Calu3 (cell line): ENCODE data around the gene ACTL6A. TPM values are rescaled to one million over a fixed set of nuclear protein-coding genes. Genes with fewer than 3 reads are reported as not detected.

Source experiments
- BruUV-seq: library from RNA; stranded (reverse); fragments of 400-500 nt; replicated peaks from 2 replicates; lab custom pipeline; 2021; lab: Mats Ljungman, UMichigan
- CTCF ChIA-PET: fragments of 300-600 bp; sonication (Branson Sonifier 250); formaldehyde crosslinking; loops from one replicate; lab custom pipeline; 2022; ENCODE audit warnings: antibody characterized with exemption; lab: Charles Lee
- DNase-seq: peaks from one replicate; pipeline ENCODE4 v3.0.0; 2022
- H3K27ac Mint-ChIP-seq: one replicate; pipeline ENCODE4 v1.8.0; 2022; ENCODE audit warnings: mixed read lengths; ENCODE audit not compliant: unreplicated experiment
- H3K27me3 Mint-ChIP-seq: one replicate; pipeline ENCODE4 v1.8.0; 2022; ENCODE audit warnings: mixed read lengths; ENCODE audit not compliant: unreplicated experiment
- H3K36me3 Mint-ChIP-seq: one replicate; pipeline ENCODE4 v1.8.0; 2022; ENCODE audit warnings: mild to moderate bottlenecking, moderate library complexity, mixed read lengths; ENCODE audit not compliant: insufficient read depth, unreplicated experiment
- H3K4me1 Mint-ChIP-seq: one replicate; pipeline ENCODE4 v1.8.0; 2022; ENCODE audit warnings: mild to moderate bottlenecking, low read depth, mixed read lengths; ENCODE audit not compliant: unreplicated experiment
- H3K4me3 Mint-ChIP-seq: one replicate; pipeline ENCODE4 v1.8.0; 2022; ENCODE audit warnings: mild to moderate bottlenecking, low read depth, moderate library complexity, mixed read lengths; ENCODE audit not compliant: unreplicated experiment
- H3K9me3 Mint-ChIP-seq: one replicate; pipeline ENCODE4 v1.8.0; 2022; ENCODE audit warnings: low read depth, mixed read lengths; ENCODE audit not compliant: unreplicated experiment
- intact Hi-C: fragments of 100-400 bp; cut with micrococcal nuclease; formaldehyde crosslinking; loops from one replicate; pipeline ENCODE4 v1.10.0; 2022; ENCODE audit not compliant: unreplicated experiment
- total RNA-seq: library from RNA; stranded (reverse); gene quantifications from 2 replicates; pipeline ENCODE4 v1.2.3, GENCODE V29; 2022
- TF ChIP-seq, protein P1 (sequence below): fragments of 200-600 bp; IDR thresholded peaks from one replicate; pipeline ENCODE4 v1.8.0; 2022; ENCODE audit warnings: antibody characterized with exemption; ENCODE audit not compliant: unreplicated experiment

The ACTL6A gene
- total RNA-seq, 1 experiment from 2014 or later = 158 TPM

DNA sequence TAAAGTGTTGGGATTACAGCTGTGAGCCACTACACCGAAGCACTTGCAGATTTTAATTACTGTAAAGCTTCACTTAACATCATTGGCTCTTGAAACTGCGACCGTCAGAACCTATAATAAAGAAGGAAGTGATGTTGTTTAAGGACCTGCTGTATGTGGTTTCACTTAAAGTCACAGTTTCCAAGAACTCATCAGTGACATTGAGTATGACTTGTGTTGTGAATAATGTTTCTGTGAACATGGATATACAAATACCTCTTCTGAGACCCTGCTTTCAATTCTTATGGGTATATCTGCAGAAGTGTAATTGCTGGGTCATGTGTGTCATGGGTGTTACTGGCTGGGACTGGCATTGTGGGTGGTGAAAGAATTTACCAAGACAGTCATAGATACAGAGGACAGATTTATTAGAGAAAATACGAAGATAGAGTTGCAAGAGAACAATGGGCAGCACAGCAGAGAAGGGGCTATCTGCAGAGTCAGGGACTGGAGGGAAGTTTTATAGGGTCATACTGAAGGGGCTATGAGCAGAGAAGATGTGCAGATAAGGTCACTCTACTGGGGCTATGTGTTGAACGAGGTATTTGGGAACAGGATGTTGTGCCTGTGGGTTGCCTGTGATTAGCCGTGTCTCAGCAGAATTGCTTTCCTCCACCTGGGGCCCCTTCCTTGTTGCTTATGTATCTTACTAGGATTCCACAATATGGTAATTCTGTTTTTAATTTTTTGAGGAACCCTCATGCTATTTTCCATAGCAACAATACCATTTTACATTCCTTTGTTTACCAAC is 46.4 kb downstream of the ACTL6A start:
- no peak for DNase-seq
- Mint-ChIP-seq H3K4me1 (peaks cover 21% of the 10 kb centered on the region), H3K9me3 (no peaks in the 10 kb centered on the region), H3K36me3 (peaks cover 28% of the 10 kb centered on the region), H3K4me3 (no peak overlapping the region), H3K27me3 (no peaks in the 10 kb centered on the region), H3K27ac (no peak overlapping the region)
- BruUV-seq = no TSS peak
- intact Hi-C loops = no loop called here
- TF ChIP-seq, protein P1, sequence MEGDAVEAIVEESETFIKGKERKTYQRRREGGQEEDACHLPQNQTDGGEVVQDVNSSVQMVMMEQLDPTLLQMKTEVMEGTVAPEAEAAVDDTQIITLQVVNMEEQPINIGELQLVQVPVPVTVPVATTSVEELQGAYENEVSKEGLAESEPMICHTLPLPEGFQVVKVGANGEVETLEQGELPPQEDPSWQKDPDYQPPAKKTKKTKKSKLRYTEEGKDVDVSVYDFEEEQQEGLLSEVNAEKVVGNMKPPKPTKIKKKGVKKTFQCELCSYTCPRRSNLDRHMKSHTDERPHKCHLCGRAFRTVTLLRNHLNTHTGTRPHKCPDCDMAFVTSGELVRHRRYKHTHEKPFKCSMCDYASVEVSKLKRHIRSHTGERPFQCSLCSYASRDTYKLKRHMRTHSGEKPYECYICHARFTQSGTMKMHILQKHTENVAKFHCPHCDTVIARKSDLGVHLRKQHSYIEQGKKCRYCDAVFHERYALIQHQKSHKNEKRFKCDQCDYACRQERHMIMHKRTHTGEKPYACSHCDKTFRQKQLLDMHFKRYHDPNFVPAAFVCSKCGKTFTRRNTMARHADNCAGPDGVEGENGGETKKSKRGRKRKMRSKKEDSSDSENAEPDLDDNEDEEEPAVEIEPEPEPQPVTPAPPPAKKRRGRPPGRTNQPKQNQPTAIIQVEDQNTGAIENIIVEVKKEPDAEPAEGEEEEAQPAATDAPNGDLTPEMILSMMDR = no peak
- CTCF ChIA-PET = interaction anchor here (0.6 kb wide), 1 partner anchor 1290 kb away, joined by 4 read pairs; no protein-coding TSS in a partner anchor

DNA sequence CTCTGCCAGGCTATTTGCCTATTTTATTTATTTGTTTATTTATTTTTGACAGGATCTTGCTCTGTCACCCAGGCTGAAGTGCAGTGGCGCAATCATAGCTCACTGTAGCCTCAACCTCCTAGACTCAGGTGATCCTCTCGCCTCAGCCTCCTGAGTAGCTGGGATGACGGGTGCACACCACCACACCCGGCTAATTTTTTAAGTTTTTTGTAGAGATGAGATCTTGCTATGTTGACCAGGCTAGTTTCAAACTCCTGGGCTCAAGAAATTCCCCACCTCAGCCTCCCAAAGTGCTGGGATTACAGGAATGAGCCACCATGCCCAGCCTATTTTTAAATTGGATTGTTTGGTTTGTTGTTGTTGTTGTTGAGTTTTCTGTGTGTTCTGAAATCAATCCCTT is 47.3 kb downstream of the ACTL6A start:
- intact Hi-C loops = no loop called here
- H3K4me3 Mint-ChIP-seq = no peak overlapping the region
- DNase-seq = no peak
- H3K4me1 Mint-ChIP-seq = peaks cover 22% of the 10 kb centered on the region
- no peaks in the 10 kb centered on the region for H3K9me3 Mint-ChIP-seq
- no TSS peak for BruUV-seq
- no peak overlapping the region for H3K27ac Mint-ChIP-seq
- no peaks in the 10 kb centered on the region for H3K27me3 Mint-ChIP-seq
- TF ChIP-seq, protein P1 = no peak
- H3K36me3 Mint-ChIP-seq = peaks cover 19% of the 10 kb centered on the region
- CTCF ChIA-PET = interaction anchor here (0.5 to 0.6 kb wide), 2 partner anchors 21 to 1289 kb away, joined by 4 read pairs; no protein-coding TSS in a partner anchor

DNA sequence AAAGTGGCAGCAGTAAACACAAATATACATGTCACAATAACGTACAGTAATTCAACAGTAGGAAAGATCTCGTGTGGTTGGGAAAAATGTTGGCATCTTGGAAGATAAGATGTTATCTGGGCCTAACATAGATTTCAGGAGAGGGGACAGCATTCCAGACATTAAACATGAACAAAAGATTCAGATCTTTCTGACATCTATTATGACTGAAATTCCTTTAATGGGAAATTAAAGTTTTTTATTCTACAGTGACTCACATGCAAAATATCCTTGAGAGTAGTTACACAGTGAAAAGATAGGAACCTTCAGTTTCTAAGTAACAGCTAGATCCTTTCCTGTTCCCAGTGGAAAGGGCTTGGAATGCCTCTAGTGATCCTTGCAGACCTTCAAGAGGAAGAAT is 51.1 kb downstream of the ACTL6A start:
- BruUV-seq = no TSS peak
- Mint-ChIP-seq H3K27ac (no peak overlapping the region), H3K36me3 (peaks cover 20% of the 10 kb centered on the region), H3K9me3 (no peaks in the 10 kb centered on the region), H3K4me3 (no peak overlapping the region), H3K27me3 (no peaks in the 10 kb centered on the region), H3K4me1 (peaks cover 14% of the 10 kb centered on the region)
- TF ChIP-seq, protein P1 = no peak
- DNase-seq = no peak
- CTCF ChIA-PET = interaction anchor here (1.8 kb wide), 1 partner anchor 9 kb away, joined by 4 read pairs; the partner anchor contains the start of gene NDUFB5
- intact Hi-C loops = no loop called here

DNA sequence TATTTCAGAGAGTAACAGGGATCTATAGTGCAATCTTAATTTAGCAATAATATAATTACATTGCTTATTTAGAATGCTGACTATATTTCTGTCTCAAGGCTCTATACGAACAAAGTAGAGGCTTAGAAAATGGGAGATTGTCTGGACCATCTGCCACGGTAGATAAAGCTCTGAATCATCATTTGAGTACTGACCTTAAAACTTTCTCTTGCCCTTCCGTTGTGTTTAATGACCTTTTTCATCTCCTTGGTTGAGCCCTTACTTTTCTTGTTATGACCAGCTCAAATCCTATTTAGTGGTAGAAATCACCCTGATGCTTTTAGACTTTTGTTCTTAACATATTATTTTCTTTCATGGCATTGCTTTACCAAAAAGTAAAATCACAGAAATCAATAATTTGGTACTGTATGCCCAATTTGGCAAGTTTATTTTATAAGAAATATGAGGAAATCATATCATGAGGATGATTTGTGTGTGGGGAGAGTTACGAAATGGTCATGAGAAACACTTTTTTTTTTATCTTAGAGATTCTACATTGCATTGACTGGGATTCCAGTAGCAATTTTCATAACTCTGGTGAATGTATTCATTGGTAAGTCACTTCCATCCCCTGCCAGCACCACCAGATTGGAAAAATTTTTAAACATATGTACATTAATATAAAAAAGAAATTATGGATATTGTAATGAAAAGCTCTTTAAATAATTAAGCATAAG is 52.9 kb downstream of the ACTL6A start:
- Mint-ChIP-seq H3K9me3 (no peaks in the 10 kb centered on the region), H3K27me3 (no peaks in the 10 kb centered on the region), H3K36me3 (peaks cover 33% of the 10 kb centered on the region), H3K4me1 (peaks cover 14% of the 10 kb centered on the region), H3K4me3 (no peak overlapping the region), H3K27ac (no peak overlapping the region)
- CTCF ChIA-PET = interaction anchor here (0.6 to 1.8 kb wide), 3 partner anchors 11 to 1167 kb away, joined by 3 to 4 read pairs (median 4); partner anchors contain the start of gene NDUFB5
- no TSS peak for BruUV-seq
- intact Hi-C loops = no loop called here
- DNase-seq = no peak
- TF ChIP-seq, protein P1 = no peak
